Panc1 (cell line): ENCODE data around the gene MAJIN. TPM values are rescaled to one million over a fixed set of nuclear protein-coding genes. Genes with fewer than 3 reads are reported as not detected.

Experiments used
- ATAC-seq: fragments of 200-7000 bp; cut with Tn5 transposase; 2 replicates; pipeline ENCODE4 v1.9.1; 2020; ENCODE audit warnings: mild to moderate bottlenecking, moderate library complexity
- BruUV-seq: library from RNA; stranded (reverse); fragments of 400-500 nt; replicated peaks from 2 replicates; lab custom pipeline; 2021; lab: Mats Ljungman, UMichigan
- CTCF ChIA-PET: fragments of 300-600 bp; sonication (Branson Sonifier 250); formaldehyde crosslinking; loops from one replicate; lab custom pipeline; 2022; ENCODE audit warnings: antibody characterized with exemption; lab: Charles Lee
- POLR2A ChIA-PET: fragments of 300-600 bp; sonication (Branson Sonifier 250); formaldehyde crosslinking; loops from one replicate; lab custom pipeline; 2022; ENCODE audit warnings: antibody characterized with exemption; lab: Charles Lee
- DNase-seq: peaks from one replicate; pipeline ENCODE4 v3.0.0-alpha.2; 2010; ENCODE audit warnings: low read depth, low spot score
- H3K27ac ChIP-seq: 2 replicates; pipeline ENCODE4 v1.5.1; 2011; ENCODE audit warnings: mild to moderate bottlenecking, low read length, inconsistent platforms
- H3K27me3 ChIP-seq: fragments of 200-500 bp; sonication (Bioruptor generic); 2 replicates; pipeline ENCODE4 v1.6.0; 2014; ENCODE audit warnings: low read length, inconsistent platforms; ENCODE audit not compliant: control insufficient read depth, insufficient read depth
- H3K36me3 ChIP-seq: fragments of 200-500 bp; sonication (Bioruptor generic); 2 replicates; pipeline ENCODE4 v1.5.1; 2014; ENCODE audit warnings: inconsistent platforms, mild to moderate bottlenecking, low read length, moderate library complexity; ENCODE audit not compliant: control insufficient read depth, insufficient read depth
- H3K4me1 ChIP-seq: 2 replicates; pipeline ENCODE4 v1.5.1; 2011; ENCODE audit warnings: inconsistent platforms, mild to moderate bottlenecking, low read length, moderate library complexity; ENCODE audit not compliant: control insufficient read depth, insufficient read depth
- H3K4me3 ChIP-seq, 2 experiments: 2 replicates each; pipeline ENCODE4 v1.5.1; 2011 to 2012; ENCODE audit warnings: low read depth in 2 of 2, low read length in 2 of 2, mild to moderate bottlenecking in 2 of 2, inconsistent platforms in 1 of 2, moderate library complexity in 1 of 2
- H3K9me3 ChIP-seq: fragments of 200-500 bp; sonication (Bioruptor generic); 2 replicates; pipeline ENCODE4 v1.5.1; 2014; ENCODE audit warnings: low read depth, mild to moderate bottlenecking, inconsistent platforms, low read length, moderate library complexity; ENCODE audit not compliant: control insufficient read depth, insufficient read depth
- CTCF ChIP-seq: fragments of 450-650 bp; IDR thresholded peaks from 2 replicates; pipeline ENCODE4 v1.5.1; 2017; ENCODE audit warnings: mild to moderate bottlenecking
- POLR2AphosphoS5 ChIP-seq: IDR thresholded peaks from 2 replicates; pipeline ENCODE4 v1.6.1; 2012; ENCODE audit warnings: mild to moderate bottlenecking, low read depth, low read length, moderate library complexity
- REST ChIP-seq, 2 experiments: IDR thresholded peaks; 2 replicates each; pipeline ENCODE4 v1.6.1; 2011 to 2012; ENCODE audit warnings: low read depth in 2 of 2, control low read depth in 1 of 2, low read length in 1 of 2, mild to moderate bottlenecking in 1 of 2, moderate library complexity in 1 of 2; ENCODE audit not compliant: insufficient read depth in 1 of 2
- SIN3A ChIP-seq: IDR thresholded peaks from 2 replicates; pipeline ENCODE4 v1.6.1; 2012; ENCODE audit warnings: low read depth, mild to moderate bottlenecking, low read length, moderate library complexity, borderline replicate concordance; ENCODE audit not compliant: insufficient read depth
- TCF7L2 ChIP-seq: IDR thresholded peaks from 2 replicates; pipeline ENCODE4 v1.6.1; 2011; ENCODE audit warnings: mild to moderate bottlenecking, low read depth, low read length, inconsistent platforms
- in situ Hi-C: cut with HindIII; loops from 2 replicates; pipeline ENCODE4 v1.10.0; 2016; ENCODE audit warnings: low sequenced_read_pairs, low pct_unique_long_range_greater_than_20kb
- intact Hi-C: fragments of 100-400 bp; cut with micrococcal nuclease; formaldehyde crosslinking; loops from one replicate; pipeline ENCODE4 v1.10.0; 2022; ENCODE audit not compliant: unreplicated experiment
- total RNA-seq: library from RNA; stranded (reverse); gene quantifications from one replicate; pipeline ENCODE4 v1.2.1, GENCODE V29; 2021; ENCODE audit not compliant: unreplicated experiment

Gene MAJIN
- total RNA-seq, 1 experiment from 2014 or later, result not detected

DNA sequence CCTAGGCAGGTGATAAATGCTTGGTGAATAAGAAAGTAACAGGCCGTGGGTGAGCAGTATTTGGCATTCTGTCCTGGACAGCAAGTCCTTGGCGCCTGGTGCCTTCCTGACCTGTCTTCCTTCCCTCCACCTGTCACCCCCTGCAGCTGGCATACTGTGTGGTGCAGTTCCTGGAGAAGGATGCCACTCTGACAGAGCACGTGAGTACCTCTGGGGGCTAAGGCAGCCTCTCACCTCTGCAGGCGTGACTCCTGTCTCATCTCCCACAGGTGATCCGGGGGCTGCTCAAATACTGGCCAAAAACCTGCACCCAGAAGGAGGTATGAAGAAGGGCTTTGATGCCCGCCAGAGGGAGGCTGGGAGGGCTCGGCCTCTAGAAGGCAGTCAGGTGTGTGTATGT, 40.6 kb downstream of the MAJIN start:
- Histone ChIP-seq H3K4me1 (no peaks in the 10 kb centered on the region), H3K27me3 (no peaks in the 10 kb centered on the region), H3K4me3 (no peak overlapping the region), H3K9me3 (no peaks in the 10 kb centered on the region), H3K27ac (no peak overlapping the region), H3K36me3 (no peaks in the 10 kb centered on the region)
- intact Hi-C loops, result no loop called here
- no TSS peak for BruUV-seq
- in situ Hi-C loops, result no loop called here
- TF ChIP-seq TCF7L2, result no peak
- TF ChIP-seq POLR2AphosphoS5, result no peak
- no peak for TF ChIP-seq SIN3A
- TF ChIP-seq CTCF, result no peak
- no peak for TF ChIP-seq REST (IDR thresholded peaks at IDR 0.05; ENCODE audit: insufficient read depth in 1 of 2, low read depth in 2 of 2, low read length in 1 of 2)
- DNase-seq, result no peak
- CTCF ChIA-PET, result interaction anchor here (0.7 kb wide), 1 partner anchor 15 kb away, joined by 3 read pairs; no protein-coding TSS in a partner anchor
- ATAC-seq, result no peak
- POLR2A ChIA-PET, result no interaction called here

DNA sequence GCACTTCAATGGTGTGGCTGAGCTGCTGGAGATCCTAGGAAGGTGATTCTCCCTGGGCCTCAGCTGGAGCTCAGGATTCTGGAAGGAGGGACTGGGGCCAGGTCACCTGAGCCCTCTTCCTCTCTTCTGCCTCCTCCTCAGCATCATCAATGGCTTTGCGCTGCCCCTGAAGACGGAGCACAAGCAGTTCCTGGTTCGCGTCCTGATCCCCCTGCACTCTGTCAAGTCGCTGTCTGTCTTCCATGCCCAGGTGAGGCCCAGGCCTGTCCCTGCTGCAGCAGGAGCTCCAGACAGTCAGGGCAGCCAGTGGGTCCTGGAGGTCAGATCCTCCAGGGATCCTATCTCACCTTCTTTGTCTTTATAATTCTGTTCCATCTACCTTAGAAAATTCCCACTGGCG, 41.6 kb downstream of the MAJIN start:
- intact Hi-C loops (no loop called here), in situ Hi-C loops (no loop called here)
- Histone ChIP-seq H3K36me3 (no peaks in the 10 kb centered on the region), H3K4me3 (no peak overlapping the region), H3K27me3 (no peaks in the 10 kb centered on the region), H3K4me1 (peaks cover 1% of the 10 kb centered on the region; the same call in 1 of the 2 replicates), H3K9me3 (no peaks in the 10 kb centered on the region), H3K27ac (no peak overlapping the region)
- ChIA-PET POLR2A (no interaction called here), CTCF (no interaction called here)
- ATAC-seq, result no peak
- BruUV-seq, result no TSS peak
- TF ChIP-seq REST (IDR thresholded peaks at IDR 0.05; ENCODE audit: insufficient read depth in 1 of 2, low read depth in 2 of 2, low read length in 1 of 2) (no peak), CTCF (no peak), SIN3A (no peak), POLR2AphosphoS5 (no peak), TCF7L2 (no peak)
- DNase-seq, result no peak
